Mucosa of descending colon (tissue), 3 donors: ENCODE measurements around the gene RPS15A. TPM values are rescaled to one million over a fixed set of nuclear protein-coding genes. Genes with fewer than 3 reads are reported as not detected.

ENCODE experiments used
- ATAC-seq: fragments of 200-7000 bp; cut with Tn5 transposase; one replicate; pipeline ENCODE4 v1.9.1; 2020; ENCODE audit warnings: mild to moderate bottlenecking, moderate library complexity
- DNase-seq, 3 donors: peaks; one replicate each; pipeline ENCODE4 v3.0.0-alpha.2; 2020
- H3K36me3 ChIP-seq: fragments of 200-600 bp; one replicate; pipeline ENCODE4 v1.8.0; 2021; ENCODE audit warnings: low read depth, mild to moderate bottlenecking
- H3K4me1 ChIP-seq: fragments of 200-600 bp; one replicate; pipeline ENCODE4 v1.8.0; 2021; ENCODE audit warnings: low read depth, mild to moderate bottlenecking
- H3K4me3 ChIP-seq: fragments of 200-600 bp; one replicate; pipeline ENCODE4 v1.8.0; 2021; ENCODE audit warnings: mild to moderate bottlenecking
- H3K9me3 ChIP-seq: fragments of 200-600 bp; one replicate; pipeline ENCODE4 v1.8.0; 2021; ENCODE audit warnings: mild to moderate bottlenecking
- CTCF ChIP-seq: fragments of 200-600 bp; IDR thresholded peaks from one replicate; pipeline ENCODE4 v1.8.0; 2022; ENCODE audit warnings: antibody characterized with exemption, mild to moderate bottlenecking
- intact Hi-C, 2 donors: fragments of 100-400 bp; cut with DNase I in 1 of 2; cut with micrococcal nuclease in 1 of 2; formaldehyde crosslinking; loops; one replicate each; pipeline versions ENCODE4 v1.11.0 to v1.11.1; 2022; cut with DNase I, micrococcal nuclease
- total RNA-seq, 3 donors: library from RNA; stranded (reverse); fragmentation: NEBNext Ultra II Directional in 2 of 3; extraction: Animal tissue kit (Norgen Biotek cat#: 25700) in 2 of 3; gene quantifications; one replicate each; pipeline versions ENCODE4 v1.2.1 to v1.2.4, GENCODE V29; 2021 to 2023
- donor health status: DM: no; HTN: no; CAD: no; lungs with moderate emphysema.
- donor health status: DM: no; HTN: no; CAD: no.
- donor health status: DM: no; HTN: yes; CAD: no.

The RPS15A gene
- total RNA-seq, 3 donors from 2014 or later, result 898 to 1,128 (median 938) TPM

GRCh38 chr16:18809165-18809564 lies 19.0 kb upstream of the RPS15A start:
- TF ChIP-seq CTCF, result no peak
- no peak overlapping the region for H3K4me3 ChIP-seq
- H3K36me3 ChIP-seq, result peaks cover 14% of the 10 kb centered on the region
- no peak for ATAC-seq
- intact Hi-C loops, result loop anchor here in 1 of 2 donors (10.0 kb wide), 1 partner anchor 46 kb away; no protein-coding TSS in a partner anchor
- no peaks in the 10 kb centered on the region for H3K4me1 ChIP-seq
- no peaks in the 10 kb centered on the region for H3K9me3 ChIP-seq
- no peak for DNase-seq

DNA sequence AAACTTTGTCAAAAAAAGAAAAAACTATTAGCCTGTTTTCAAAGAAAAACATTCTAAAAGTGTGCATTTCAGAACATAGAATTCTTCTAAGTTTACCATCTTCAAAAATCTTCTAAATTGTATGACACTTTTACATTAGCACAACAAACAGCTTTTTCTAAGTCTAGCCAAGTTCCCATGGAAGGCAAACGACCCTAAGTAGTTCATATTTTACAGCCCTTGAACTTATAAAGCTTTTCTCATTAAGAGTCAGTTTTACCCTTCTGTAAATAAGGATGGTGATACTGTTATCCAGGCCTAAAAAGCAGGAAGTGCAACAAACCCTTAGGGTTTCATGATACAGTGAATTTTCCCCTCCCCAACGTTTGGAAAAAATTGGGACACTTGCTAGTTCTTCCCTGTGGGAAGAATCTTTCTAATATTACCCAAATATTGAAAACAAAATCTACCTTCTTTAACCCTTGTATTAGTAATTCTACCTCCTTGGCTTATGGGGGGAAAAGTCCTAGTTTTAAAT lies 15.2 kb upstream of the RPS15A start:
- peaks cover 1% of the 10 kb centered on the region for H3K4me1 ChIP-seq
- no peak overlapping the region for H3K4me3 ChIP-seq
- intact Hi-C loops, result loop anchor here in 1 of 2 donors (10.0 kb wide), 1 partner anchor 49 kb away; no protein-coding TSS in a partner anchor
- ATAC-seq, result no peak
- DNase-seq, result no peak
- H3K36me3 ChIP-seq, result peaks cover 4% of the 10 kb centered on the region
- TF ChIP-seq CTCF, result no peak
- no peaks in the 10 kb centered on the region for H3K9me3 ChIP-seq

- Histone ChIP-seq H3K36me3 (peaks cover 4% of the 10 kb centered on the region), H3K4me1 (peaks cover 9% of the 10 kb centered on the region), H3K4me3 (no peak overlapping the region), H3K9me3 (no peaks in the 10 kb centered on the region)
- DNase-seq (no peak), ATAC-seq (no peak)
- intact Hi-C loops, result loop anchor here in 1 of 2 donors (10.0 kb wide), 1 partner anchor 50 kb away; no protein-coding TSS in a partner anchor
- no peak for TF ChIP-seq CTCF
Measured at GRCh38 chr16:18804540-18804939, 14.4 kb upstream of the RPS15A start.

DNA sequence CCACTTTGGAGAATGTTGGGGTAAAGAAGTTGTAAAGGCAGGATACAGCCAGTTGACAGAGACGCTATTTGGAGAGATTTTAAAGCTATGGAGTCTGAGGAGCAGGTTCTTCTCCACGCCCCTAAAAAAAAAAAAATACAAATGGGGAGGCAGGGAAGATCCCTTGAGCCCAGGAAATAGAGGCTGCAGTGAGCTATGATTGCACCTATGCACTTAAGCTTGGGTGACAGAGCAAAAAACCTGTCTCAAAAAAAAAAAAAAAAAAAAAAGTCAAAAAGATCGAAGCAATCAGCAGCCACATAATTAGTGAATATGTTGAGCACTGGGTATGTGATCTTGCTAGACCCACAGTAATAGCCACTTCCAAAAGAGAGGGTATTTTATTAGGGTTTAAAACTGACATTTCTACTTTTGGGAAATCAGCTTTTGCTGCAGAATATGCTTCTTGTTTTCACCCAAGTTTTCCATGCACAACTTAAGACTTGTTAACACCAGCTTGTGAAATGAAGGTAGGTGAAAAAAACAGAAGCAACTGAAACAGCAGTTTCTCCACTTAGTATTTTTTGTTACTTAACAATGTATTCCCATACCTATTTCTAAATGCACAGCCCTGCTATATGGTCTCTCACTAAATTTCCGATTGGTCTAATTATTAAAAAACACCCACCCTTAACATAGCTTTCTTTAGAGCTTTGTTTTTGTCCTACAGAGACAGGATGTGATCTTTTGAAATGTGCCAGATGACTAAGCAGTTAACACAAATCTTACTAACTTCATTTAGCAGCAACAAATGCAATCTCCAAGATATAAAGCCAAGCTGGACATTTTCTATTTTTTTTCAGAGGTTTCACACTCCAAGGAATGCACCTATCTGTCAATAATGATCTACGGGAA lies 13.7 kb upstream of the RPS15A start:
- Histone ChIP-seq H3K9me3 (no peaks in the 10 kb centered on the region), H3K4me1 (peaks cover 12% of the 10 kb centered on the region), H3K4me3 (no peak overlapping the region), H3K36me3 (no peaks in the 10 kb centered on the region)
- TF ChIP-seq CTCF, result no peak
- ATAC-seq, result no peak
- DNase-seq, result no peak
- intact Hi-C loops, result loop anchor here in 1 of 2 donors (10.0 kb wide), 1 partner anchor 51 kb away; no protein-coding TSS in a partner anchor

DNA sequence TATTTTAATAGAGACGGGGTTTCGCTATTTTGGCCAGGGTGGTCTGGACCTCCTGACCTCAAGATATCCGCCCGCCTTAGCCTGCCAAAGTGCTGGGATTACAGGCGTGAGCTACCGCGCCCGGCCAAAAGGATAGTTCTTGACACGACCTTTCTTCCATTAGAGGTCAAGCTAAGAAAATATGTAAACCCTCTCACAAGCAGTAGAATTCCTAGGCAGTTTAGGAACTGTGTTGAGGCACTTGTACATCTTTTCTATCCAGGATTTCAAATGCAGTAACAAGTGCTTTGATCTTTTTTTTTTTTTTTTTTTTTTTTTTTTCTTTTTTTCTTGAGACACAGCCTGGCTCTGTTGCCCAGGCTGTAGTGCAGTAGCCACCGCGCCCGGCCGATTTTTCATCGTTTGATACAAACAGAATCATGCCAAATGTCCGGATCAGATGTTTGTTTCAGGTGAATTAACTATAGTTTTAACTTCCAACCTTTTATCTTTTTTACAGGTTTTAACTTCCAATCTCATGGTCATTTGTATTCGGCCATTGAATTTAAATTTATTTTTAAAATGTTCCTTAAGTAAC lies 12.7 kb upstream of the RPS15A start:
- DNase-seq, result no peak
- no peak overlapping the region for H3K4me3 ChIP-seq
- intact Hi-C loops, result loop anchor here in 1 of 2 donors (10.0 kb wide), 1 partner anchor 52 kb away; no protein-coding TSS in a partner anchor
- ATAC-seq, result no peak
- peaks cover 12% of the 10 kb centered on the region for H3K4me1 ChIP-seq
- H3K9me3 ChIP-seq, result no peaks in the 10 kb centered on the region
- H3K36me3 ChIP-seq, result no peaks in the 10 kb centered on the region
- TF ChIP-seq CTCF, result no peak
